Superior temporal gyrus (tissue), 1 donor: Measurements from ENCODE around the gene TMC7.

Experiments used
- DNase-seq: peaks from one replicate; pipeline ENCODE4 v3.0.0-alpha.2; 2016; ENCODE audit errors: extremely low spot score

Gene TMC7

GRCh38 chr16:19088341-19088916 lies 104.7 kb downstream of the TMC7 start:
- no peak for DNase-seq

- DNase-seq: no peak
These were observed 105.7 kb downstream of the TMC7 start for GRCh38 chr16:19089410-19089955.

- no peak for DNase-seq
These were observed 107.2 kb downstream of the TMC7 start for GRCh38 chr16:19090916-19091315.

- DNase-seq: no peak
These were observed 109.1 kb downstream of the TMC7 start for GRCh38 chr16:19092653-19093410.

GRCh38 chr16:19093631-19094541 lies 110.2 kb downstream of the TMC7 start:
- DNase-seq: no peak

GRCh38 chr16:19094542-19095365 lies 111.0 kb downstream of the TMC7 start:
- DNase-seq: no peak

GRCh38 chr16:19095654-19096053 lies 111.9 kb downstream of the TMC7 start:
- no peak for DNase-seq

GRCh38 chr16:19098173-19098572 lies 114.4 kb downstream of the TMC7 start:
- DNase-seq: no peak

GRCh38 chr16:19102187-19102872 lies 118.6 kb downstream of the TMC7 start:
- no peak for DNase-seq

GRCh38 chr16:19104607-19105006 lies 120.9 kb downstream of the TMC7 start:
- DNase-seq: no peak

- no peak for DNase-seq
These were observed 121.4 kb downstream of the TMC7 start for GRCh38 chr16:19105131-19105530.

GRCh38 chr16:19105891-19106624 lies 122.3 kb downstream of the TMC7 start:
- no peak for DNase-seq

GRCh38 chr16:19106625-19107020 lies 122.9 kb downstream of the TMC7 start:
- no peak for DNase-seq

GRCh38 chr16:19108409-19109287 lies 124.9 kb downstream of the TMC7 start:
- no peak for DNase-seq

GRCh38 chr16:19109288-19109664 lies 125.5 kb downstream of the TMC7 start:
- DNase-seq: no peak

GRCh38 chr16:19110537-19111360 lies 127.0 kb downstream of the TMC7 start:
- DNase-seq: no peak

- DNase-seq: no peak
These were observed 128.3 kb downstream of the TMC7 start for GRCh38 chr16:19112099-19112407.
